ENCODE results near the gene CADM1. TPM values are rescaled to one million over a fixed set of nuclear protein-coding genes. Genes with fewer than 3 reads are reported as not detected.

Gene CADM1
- total RNA-seq, 1 experiment from 2014 or later = 62.4 TPM

DNA sequence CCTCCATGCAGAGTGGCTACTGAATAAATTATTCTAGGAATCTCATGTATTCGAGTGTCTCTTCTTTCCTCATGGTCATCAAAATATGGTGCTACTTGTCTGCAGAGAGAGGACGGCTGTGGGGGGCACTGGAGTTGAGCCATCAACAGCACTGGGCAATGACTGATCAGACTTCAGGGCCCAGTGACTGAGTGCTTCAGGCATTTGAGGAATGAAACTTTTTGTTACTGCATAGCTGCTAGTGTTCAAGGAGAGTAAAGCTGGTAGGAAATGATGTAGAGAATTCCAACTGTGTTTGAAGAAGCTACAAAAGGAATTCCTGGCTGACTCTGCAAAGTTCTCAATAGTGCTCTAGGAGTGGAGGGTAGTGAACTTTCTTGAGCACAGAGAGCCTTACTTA is 277.7 kb downstream of the CADM1 start:
- in situ Hi-C loops (cut with HindIII; ENCODE audit: low pct_unique_long_range_greater_than_20kb, low sequenced_read_pairs) = no loop called here
- DNase-seq (ENCODE audit: low read depth, low spot score) = no peak

- in situ Hi-C loops (cut with HindIII; ENCODE audit: low pct_unique_long_range_greater_than_20kb, low sequenced_read_pairs) = no loop called here
- no peak for DNase-seq (ENCODE audit: low read depth, low spot score)
These were observed 279.7 kb downstream of the CADM1 start for GRCh38 chr11:115224551-115224950.

DNA sequence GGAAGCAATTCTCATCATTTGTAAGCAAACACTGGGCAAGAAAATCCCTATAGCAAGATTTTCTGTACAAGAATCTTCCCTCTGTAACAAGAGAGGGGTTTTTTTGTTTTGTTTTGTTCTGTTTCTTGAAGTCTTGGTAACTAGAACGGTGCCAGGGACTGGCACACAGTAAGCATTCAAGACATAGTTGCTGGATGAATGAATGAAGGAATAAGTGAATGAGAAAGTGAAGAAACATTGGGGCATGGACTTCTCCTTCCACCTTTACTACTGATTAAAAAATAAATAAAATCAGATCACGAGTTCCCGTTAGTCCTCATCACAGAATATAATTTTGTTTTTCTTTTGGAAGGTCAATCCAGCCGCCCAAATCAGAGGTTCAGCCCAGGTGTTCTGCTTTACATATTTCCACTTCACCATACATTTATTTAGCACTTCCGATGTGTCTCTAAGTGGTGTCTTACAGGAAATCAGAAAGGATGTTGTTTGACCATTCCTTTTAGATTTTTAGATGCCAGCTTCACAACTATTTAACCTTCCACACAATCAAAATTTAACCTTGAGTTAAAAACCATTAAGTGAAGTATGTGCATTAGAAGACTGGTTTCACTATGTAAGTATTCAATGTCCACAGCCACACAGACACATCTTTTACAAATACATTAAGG is 281.2 kb downstream of the CADM1 start:
- no peak for DNase-seq (ENCODE audit: low read depth, low spot score)
- in situ Hi-C loops (cut with HindIII; ENCODE audit: low pct_unique_long_range_greater_than_20kb, low sequenced_read_pairs) = no loop called here

DNA sequence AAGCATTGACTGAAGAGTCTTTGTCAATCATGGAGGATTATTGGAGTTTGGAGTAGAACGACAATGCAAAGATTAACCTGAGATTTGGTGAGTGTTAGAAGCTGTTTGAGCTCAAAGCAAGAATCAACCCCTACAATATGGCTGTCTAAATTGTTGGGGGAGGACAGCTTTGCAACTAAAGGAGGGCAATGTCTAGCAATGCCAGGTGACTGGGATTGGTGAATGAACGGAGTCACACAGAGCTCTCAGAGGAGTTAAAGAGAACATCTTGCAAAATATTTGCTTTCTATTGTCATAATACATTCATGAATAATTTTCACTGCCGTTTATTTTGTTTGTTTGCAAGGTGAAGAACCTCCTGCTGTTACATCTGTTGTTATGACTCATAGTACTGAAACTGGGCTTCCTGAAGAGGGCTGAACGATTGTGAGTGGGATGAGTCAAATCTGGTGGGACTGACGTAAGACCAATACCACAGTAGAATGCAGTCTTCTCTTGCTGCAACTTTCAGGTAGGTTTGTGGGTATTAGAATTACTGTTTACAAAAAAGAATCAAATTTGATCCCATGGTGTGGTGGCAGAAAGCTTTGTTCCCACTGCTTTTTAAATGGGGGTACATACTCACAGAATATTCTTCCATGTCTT is 281.9 kb downstream of the CADM1 start:
- DNase-seq (ENCODE audit: low read depth, low spot score) = no peak
- in situ Hi-C loops (cut with HindIII; ENCODE audit: low pct_unique_long_range_greater_than_20kb, low sequenced_read_pairs) = no loop called here

DNA sequence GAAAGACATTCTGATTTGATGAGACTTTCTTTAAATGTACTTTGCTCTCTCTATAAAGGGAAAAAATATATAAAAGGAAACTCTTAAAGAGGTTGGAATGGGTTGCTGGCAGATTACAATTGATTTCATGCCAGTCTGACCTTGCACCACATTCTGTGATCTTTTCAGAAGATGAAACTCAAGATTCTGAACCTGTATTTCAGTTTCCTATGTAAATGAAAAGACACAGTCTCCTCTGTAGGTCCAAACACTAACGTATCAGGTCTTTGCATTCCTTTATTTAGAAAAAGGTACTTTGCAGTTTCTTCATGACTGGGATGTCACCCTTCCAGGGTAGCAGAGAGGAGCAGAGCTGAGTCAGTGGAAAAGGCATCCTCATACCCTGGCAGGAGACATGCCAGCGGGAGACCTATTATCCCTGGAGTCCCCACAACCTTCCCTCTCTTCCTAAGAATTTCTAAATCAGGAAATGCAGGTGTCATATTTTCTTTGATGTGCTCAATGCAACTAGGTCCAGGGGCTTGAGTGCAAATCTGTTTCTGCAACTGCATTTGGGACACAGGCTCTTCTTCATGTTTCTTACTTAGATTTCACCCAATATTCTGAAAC is 282.6 kb downstream of the CADM1 start:
- no peak for DNase-seq (ENCODE audit: low read depth, low spot score)
- in situ Hi-C loops (cut with HindIII; ENCODE audit: low pct_unique_long_range_greater_than_20kb, low sequenced_read_pairs) = no loop called here

- in situ Hi-C loops (cut with HindIII; ENCODE audit: low pct_unique_long_range_greater_than_20kb, low sequenced_read_pairs) = no loop called here
- DNase-seq (ENCODE audit: low read depth, low spot score) = no peak
These were observed 283.3 kb downstream of the CADM1 start for GRCh38 chr11:115220911-115221310.

- in situ Hi-C loops (cut with HindIII; ENCODE audit: low pct_unique_long_range_greater_than_20kb, low sequenced_read_pairs) = no loop called here
- DNase-seq (ENCODE audit: low read depth, low spot score) = no peak
These were observed 283.8 kb downstream of the CADM1 start for GRCh38 chr11:115220423-115220822.

DNA sequence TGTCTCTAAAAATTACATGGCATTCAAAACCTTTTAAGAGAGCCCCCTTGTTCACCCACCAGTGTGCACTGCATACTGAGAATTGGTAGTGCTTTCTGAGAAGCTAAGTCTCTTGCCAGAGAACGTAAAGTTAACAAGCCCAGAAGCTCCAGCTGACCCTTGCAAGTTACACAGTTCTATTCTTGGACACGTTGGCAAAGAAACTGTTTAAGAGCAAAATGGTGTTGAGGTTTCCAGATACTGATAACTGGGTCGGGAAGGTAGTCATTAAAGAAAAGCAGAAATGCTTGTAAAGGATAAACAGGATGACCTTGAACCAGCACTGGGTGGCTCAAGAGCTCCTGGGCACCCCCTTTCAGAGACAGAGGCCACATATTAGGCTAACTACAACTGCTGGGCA is 284.8 kb downstream of the CADM1 start:
- in situ Hi-C loops (cut with HindIII; ENCODE audit: low pct_unique_long_range_greater_than_20kb, low sequenced_read_pairs) = no loop called here
- no peak for DNase-seq (ENCODE audit: low read depth, low spot score)

GRCh38 chr11:115217726-115218311 is 286.4 kb downstream of the CADM1 start:
- in situ Hi-C loops (cut with HindIII; ENCODE audit: low pct_unique_long_range_greater_than_20kb, low sequenced_read_pairs) = no loop called here
- no peak for DNase-seq (ENCODE audit: low read depth, low spot score)

- in situ Hi-C loops (cut with HindIII; ENCODE audit: low pct_unique_long_range_greater_than_20kb, low sequenced_read_pairs) = no loop called here
- DNase-seq (ENCODE audit: low read depth, low spot score) = peak; percentile 35
These were observed 288.3 kb downstream of the CADM1 start for GRCh38 chr11:115215694-115216617.

- DNase-seq (ENCODE audit: low read depth, low spot score) = no peak
- in situ Hi-C loops (cut with HindIII; ENCODE audit: low pct_unique_long_range_greater_than_20kb, low sequenced_read_pairs) = no loop called here
These were observed 289.5 kb downstream of the CADM1 start for GRCh38 chr11:115214644-115215234.

DNA sequence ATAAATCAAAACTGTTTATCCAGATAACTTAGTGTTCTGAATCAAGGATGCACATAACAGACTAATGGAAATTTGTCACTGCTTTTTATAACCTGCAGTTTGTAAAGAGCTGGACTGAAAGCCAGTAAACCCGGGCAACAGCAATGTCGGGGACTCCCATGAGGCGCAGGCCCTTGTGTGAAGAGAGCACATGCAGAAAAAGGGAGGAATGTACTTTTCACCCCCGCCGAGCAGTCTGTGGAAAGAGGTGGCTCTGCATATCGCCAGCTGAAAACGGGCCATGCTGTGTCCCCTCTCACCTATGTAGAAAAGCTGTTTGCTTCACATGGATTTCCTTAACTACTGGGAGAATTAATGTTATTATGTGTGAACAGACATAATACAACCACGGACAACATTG is 291.2 kb downstream of the CADM1 start:
- no peak for DNase-seq (ENCODE audit: low read depth, low spot score)
- in situ Hi-C loops (cut with HindIII; ENCODE audit: low pct_unique_long_range_greater_than_20kb, low sequenced_read_pairs) = no loop called here

DNA sequence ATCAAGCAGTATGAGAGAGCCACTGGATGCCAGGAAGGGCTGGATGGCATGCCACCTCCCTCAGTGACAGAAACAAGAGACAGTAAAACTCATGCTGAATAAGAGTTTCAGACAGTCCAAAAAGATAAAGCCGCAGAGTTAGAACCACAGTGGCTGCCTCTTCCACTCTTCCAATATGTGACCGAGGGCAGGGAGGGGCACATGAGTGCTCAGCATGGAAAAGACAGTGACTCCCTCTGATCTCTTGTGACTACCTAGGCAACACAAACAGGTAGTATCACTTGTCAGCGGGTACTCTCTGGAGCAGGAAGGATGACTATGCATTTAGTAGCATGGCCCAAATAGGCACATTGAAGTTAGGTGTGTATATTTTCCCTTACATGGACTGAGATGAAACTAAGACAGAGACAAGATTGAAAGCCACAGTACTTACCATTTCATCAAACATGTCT is 295.4 kb downstream of the CADM1 start:
- in situ Hi-C loops (cut with HindIII; ENCODE audit: low pct_unique_long_range_greater_than_20kb, low sequenced_read_pairs) = no loop called here
- DNase-seq (ENCODE audit: low read depth, low spot score) = no peak

DNA sequence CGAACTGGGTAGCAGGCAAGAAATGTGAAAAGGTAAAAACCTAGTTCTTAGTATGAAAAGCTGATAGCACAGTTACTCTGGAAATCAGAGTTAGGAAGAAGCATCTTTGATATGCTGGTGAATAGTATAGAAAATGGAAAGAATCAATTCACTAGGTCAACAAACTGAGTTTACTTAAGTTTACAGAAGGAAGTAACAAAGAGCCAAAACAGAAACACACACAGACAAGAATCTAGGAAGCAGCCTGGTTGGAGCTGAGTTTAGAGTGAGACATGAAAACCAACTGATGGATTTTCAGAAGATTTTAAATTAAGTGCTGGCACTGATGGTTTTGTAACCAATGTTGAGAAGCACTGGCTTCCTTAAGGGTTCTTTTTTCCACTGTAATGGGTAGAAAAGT is 296.3 kb downstream of the CADM1 start:
- in situ Hi-C loops (cut with HindIII; ENCODE audit: low pct_unique_long_range_greater_than_20kb, low sequenced_read_pairs) = no loop called here
- no peak for DNase-seq (ENCODE audit: low read depth, low spot score)

GRCh38 chr11:115207166-115207591 is 297.0 kb downstream of the CADM1 start:
- in situ Hi-C loops (cut with HindIII; ENCODE audit: low pct_unique_long_range_greater_than_20kb, low sequenced_read_pairs) = no loop called here

DNA sequence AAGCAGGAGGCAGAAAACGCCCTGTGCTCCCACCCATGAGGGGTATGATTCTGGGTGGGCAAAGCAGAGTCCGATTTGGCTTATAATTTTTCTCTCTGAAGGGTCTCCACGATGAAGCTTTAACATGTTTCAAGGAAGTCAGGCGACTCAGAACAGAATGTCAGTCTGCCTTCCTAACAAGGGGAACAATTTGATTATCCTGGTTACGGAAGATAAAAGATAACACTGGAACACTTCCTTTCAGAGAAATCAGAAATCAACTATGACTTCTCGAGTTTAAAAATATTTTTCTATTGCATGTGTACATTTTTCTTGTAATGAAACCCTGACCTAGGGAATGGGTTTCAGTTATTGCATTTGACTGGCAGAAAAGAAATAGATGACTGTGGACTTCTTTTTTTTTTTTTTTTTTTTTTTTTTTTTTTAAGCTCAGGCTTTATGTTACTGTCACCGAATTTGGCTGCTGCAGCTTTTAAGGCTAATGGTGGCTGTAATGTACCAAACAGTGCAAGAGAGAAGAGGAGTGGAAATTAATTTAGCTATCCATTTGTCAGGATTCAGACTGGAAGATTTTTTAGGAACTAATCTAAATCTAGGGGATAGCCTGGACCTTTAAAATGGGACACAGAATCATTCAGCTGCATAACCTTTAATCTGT is 297.7 kb downstream of the CADM1 start:
- in situ Hi-C loops (cut with HindIII; ENCODE audit: low pct_unique_long_range_greater_than_20kb, low sequenced_read_pairs) = no loop called here
- DNase-seq (ENCODE audit: low read depth, low spot score) = no peak

More at GRCh38 chr11:115207166-115207591, 297.0 kb downstream of the CADM1 start:
- no peak for DNase-seq (ENCODE audit: low read depth, low spot score)

Measured in SK-MEL-5 (cell line).